NCI-H345 treated with DMSO at 0.1 percent for 48 hours (cell line): ENCODE results near the gene ZW10.
"Not testable (repeated sequence)": the region's sequence is repeated elsewhere in the genome, so short reads cannot be mapped to it uniquely, and the experiment has no call there.

ENCODE experiments used
- DNase-seq: peaks from one replicate; lab custom pipeline; 2025; ENCODE audit not compliant: unreplicated experiment; lab: John Stamatoyannopoulos, UW

The ZW10 gene

GRCh38 chr11:113773416-113774173 lies at the start of gene ZW10:
Gene ZW10 (minus strand): TSS chr11:113773692. CDS start chr11:113773666, 26 bp downstream.
- peak; percentile 95 for DNase-seq

GRCh38 chr11:113818426-113818825 lies 44.9 kb upstream of the ZW10 start:
- DNase-seq, result no peak

- DNase-seq, result no peak
These were observed 44.1 kb upstream of the ZW10 start for GRCh38 chr11:113817626-113818025.

GRCh38 chr11:113817162-113817561 lies 43.7 kb upstream of the ZW10 start:
- no peak for DNase-seq

GRCh38 chr11:113814181-113814580 lies 40.7 kb upstream of the ZW10 start:
- DNase-seq, result no peak

- no peak for DNase-seq
These were observed 35.4 kb upstream of the ZW10 start for GRCh38 chr11:113808931-113809330.

- DNase-seq, result no peak
These were observed 32.9 kb upstream of the ZW10 start for GRCh38 chr11:113806406-113806805.

- DNase-seq, result no peak
These were observed 32.1 kb upstream of the ZW10 start for GRCh38 chr11:113805640-113806039.

GRCh38 chr11:113802621-113803020 lies 29.1 kb upstream of the ZW10 start:
- DNase-seq, result no peak

GRCh38 chr11:113796663-113797259 lies 23.3 kb upstream of the ZW10 start:
- DNase-seq, result peak; percentile 6

- no peak for DNase-seq
These were observed 16.3 kb upstream of the ZW10 start for GRCh38 chr11:113789675-113790320.

GRCh38 chr11:113789016-113789415 lies 15.5 kb upstream of the ZW10 start:
- DNase-seq, result not testable (repeated sequence)

GRCh38 chr11:113782134-113782533 lies 8.6 kb upstream of the ZW10 start:
- DNase-seq, result no peak

GRCh38 chr11:113781682-113782081 lies 8.2 kb upstream of the ZW10 start:
- DNase-seq, result no peak

- no peak for DNase-seq
These were observed 6.0 kb upstream of the ZW10 start, which contains the start of gene CLDN25 for GRCh38 chr11:113779496-113779895. Gene CLDN25 (plus strand): TSS chr11:113779796. CDS start chr11:113779796, 0 bp downstream.

- no peak for DNase-seq
These were observed 4.8 kb upstream of the ZW10 start for GRCh38 chr11:113778111-113778910.

GRCh38 chr11:113774174-113774503 lies 647 bp upstream of the ZW10 start:
- DNase-seq, result no peak

- no peak for DNase-seq
These were observed 438 bp downstream of the ZW10 start for GRCh38 chr11:113773092-113773415.

GRCh38 chr11:113771964-113772363 lies 1.5 kb downstream of the ZW10 start:
- DNase-seq, result no peak

- no peak for DNase-seq
These were observed 8.8 kb downstream of the ZW10 start for GRCh38 chr11:113764527-113765219.

GRCh38 chr11:113763040-113763439 lies 10.5 kb downstream of the ZW10 start:
- DNase-seq, result not testable (repeated sequence)
